HEK293 (cell line): ENCODE results near the gene SLC48A1.

Source experiments
- ELK4 ChIP-seq: IDR thresholded peaks from 2 replicates; pipeline ENCODE4 v1.6.1; 2011; ENCODE audit warnings: mild to moderate bottlenecking, low read depth, low read length, borderline replicate concordance
- GLI4 ChIP-seq: fragments of 450-650 bp; formaldehyde crosslinking; IDR thresholded peaks from 2 replicates; pipeline ENCODE4 v1.5.1; 2016; ENCODE audit warnings: missing biosample characterization, missing genetic modification characterization
- GLIS2 ChIP-seq: fragments of 450-650 bp; formaldehyde crosslinking; IDR thresholded peaks from 2 replicates; pipeline ENCODE4 v1.5.1; 2016; ENCODE audit warnings: missing biosample characterization, missing genetic modification characterization
- OVOL3 ChIP-seq: fragments of 450-650 bp; formaldehyde crosslinking; IDR thresholded peaks from 2 replicates; pipeline ENCODE4 v1.5.1; 2016; ENCODE audit warnings: missing biosample characterization, missing genetic modification characterization
- PRDM4 ChIP-seq: fragments of 450-650 bp; formaldehyde crosslinking; IDR thresholded peaks from 2 replicates; pipeline ENCODE4 v1.5.1; 2017; ENCODE audit warnings: missing biosample characterization, missing genetic modification characterization
- SCRT2 ChIP-seq: fragments of 450-650 bp; formaldehyde crosslinking; IDR thresholded peaks from 2 replicates; pipeline ENCODE4 v1.5.1; 2016; ENCODE audit warnings: missing biosample characterization, missing genetic modification characterization
- TSHZ1 ChIP-seq: fragments of 450-650 bp; formaldehyde crosslinking; IDR thresholded peaks from 2 replicates; pipeline ENCODE4 v1.5.1; 2016; ENCODE audit warnings: missing biosample characterization, missing genetic modification characterization, borderline replicate concordance
- WT1 ChIP-seq: fragments of 450-650 bp; formaldehyde crosslinking; IDR thresholded peaks from 2 replicates; pipeline ENCODE4 v1.5.1; 2016; ENCODE audit warnings: missing biosample characterization, missing genetic modification characterization
- YY2 ChIP-seq: fragments of 450-650 bp; formaldehyde crosslinking; IDR thresholded peaks from 2 replicates; pipeline ENCODE4 v1.5.1; 2016; ENCODE audit warnings: missing biosample characterization, missing genetic modification characterization
- ZBTB20 ChIP-seq: fragments of 450-650 bp; formaldehyde crosslinking; IDR thresholded peaks from 2 replicates; pipeline ENCODE4 v1.5.1; 2016; ENCODE audit warnings: missing biosample characterization, missing genetic modification characterization
- ZBTB7A ChIP-seq: fragments of 450-650 bp; formaldehyde crosslinking; IDR thresholded peaks from 2 replicates; pipeline ENCODE4 v1.5.1; 2016; ENCODE audit warnings: low read depth, missing biosample characterization, missing genetic modification characterization
- ZFP41 ChIP-seq: fragments of 450-650 bp; formaldehyde crosslinking; IDR thresholded peaks from 2 replicates; pipeline ENCODE4 v1.5.1; 2016; ENCODE audit warnings: missing biosample characterization, missing genetic modification characterization, borderline replicate concordance
- ZNF121 ChIP-seq: fragments of 450-650 bp; formaldehyde crosslinking; IDR thresholded peaks from 2 replicates; pipeline ENCODE4 v1.5.1; 2016; ENCODE audit warnings: missing biosample characterization, missing genetic modification characterization
- ZNF16 ChIP-seq: fragments of 450-650 bp; formaldehyde crosslinking; IDR thresholded peaks from 2 replicates; pipeline ENCODE4 v1.5.1; 2016; ENCODE audit warnings: low read depth, missing biosample characterization, missing genetic modification characterization
- ZNF174 ChIP-seq: fragments of 450-650 bp; formaldehyde crosslinking; IDR thresholded peaks from 2 replicates; pipeline ENCODE4 v1.5.0; 2017; ENCODE audit warnings: missing biosample characterization, mild to moderate bottlenecking, missing genetic modification characterization
- ZNF211 ChIP-seq: fragments of 450-650 bp; formaldehyde crosslinking; IDR thresholded peaks from 2 replicates; pipeline ENCODE4 v1.5.1; 2016; ENCODE audit warnings: low read depth, missing biosample characterization, missing genetic modification characterization
- ZNF398 ChIP-seq: fragments of 450-650 bp; formaldehyde crosslinking; IDR thresholded peaks from 2 replicates; pipeline ENCODE4 v1.5.1; 2017; ENCODE audit warnings: missing biosample characterization, missing genetic modification characterization
- ZNF404 ChIP-seq: fragments of 450-650 bp; formaldehyde crosslinking; IDR thresholded peaks from 2 replicates; pipeline ENCODE4 v1.5.1; 2017; ENCODE audit warnings: missing biosample characterization, missing genetic modification characterization
- ZNF501 ChIP-seq: fragments of 450-650 bp; formaldehyde crosslinking; IDR thresholded peaks from 2 replicates; pipeline ENCODE4 v1.5.1; 2016; ENCODE audit warnings: missing biosample characterization, missing genetic modification characterization
- ZNF585B ChIP-seq: fragments of 450-650 bp; formaldehyde crosslinking; IDR thresholded peaks from 2 replicates; pipeline ENCODE4 v1.5.1; 2016; ENCODE audit warnings: missing biosample characterization, missing genetic modification characterization
- ZNF654 ChIP-seq: fragments of 450-650 bp; formaldehyde crosslinking; IDR thresholded peaks from 2 replicates; pipeline ENCODE4 v1.5.1; 2016; ENCODE audit warnings: low read depth, missing biosample characterization, missing genetic modification characterization
- ZNF776 ChIP-seq: fragments of 450-650 bp; formaldehyde crosslinking; IDR thresholded peaks from 2 replicates; pipeline ENCODE4 v1.5.0; 2017; ENCODE audit warnings: missing biosample characterization, missing genetic modification characterization, borderline replicate concordance
- TF ChIP-seq, protein P1 (sequence below): fragments of 450-650 bp; formaldehyde crosslinking; IDR thresholded peaks from 2 replicates; pipeline ENCODE4 v1.5.1; 2016; ENCODE audit warnings: missing biosample characterization, missing genetic modification characterization
- TF ChIP-seq, protein P2 (sequence below): fragments of 450-650 bp; formaldehyde crosslinking; IDR thresholded peaks from 2 replicates; pipeline ENCODE4 v1.5.1; 2016; ENCODE audit warnings: missing biosample characterization, missing genetic modification characterization
- TF ChIP-seq, protein P3 (sequence below): fragments of 450-650 bp; formaldehyde crosslinking; IDR thresholded peaks from 2 replicates; pipeline ENCODE4 v1.5.1; 2017; ENCODE audit warnings: missing biosample characterization, missing genetic modification characterization

The SLC48A1 gene

GRCh38 chr12:47819138-47819895 lies 46.3 kb downstream of the SLC48A1 start (continued):
- TF ChIP-seq GLI4 (tag by site-specific recombination), result no peak
- no peak for TF ChIP-seq ZNF501 (tag by site-specific recombination)
- TF ChIP-seq WT1, result no peak
- no peak for TF ChIP-seq PRDM4 (tag by site-specific recombination)
- no peak for TF ChIP-seq ZNF174 (tag by site-specific recombination)
- no peak for TF ChIP-seq YY2 (tag by site-specific recombination)
- peak; percentile 21; the same call in 1 of the 2 replicates for TF ChIP-seq ZNF398 (tag by site-specific recombination)
- TF ChIP-seq ZNF776 (tag by site-specific recombination), result no peak
- TF ChIP-seq ZNF16 (tag by site-specific recombination), result no peak
- no peak for TF ChIP-seq ZFP41 (tag by site-specific recombination)
- no peak for TF ChIP-seq ZNF654 (tag by site-specific recombination)
- TF ChIP-seq, protein P1, sequence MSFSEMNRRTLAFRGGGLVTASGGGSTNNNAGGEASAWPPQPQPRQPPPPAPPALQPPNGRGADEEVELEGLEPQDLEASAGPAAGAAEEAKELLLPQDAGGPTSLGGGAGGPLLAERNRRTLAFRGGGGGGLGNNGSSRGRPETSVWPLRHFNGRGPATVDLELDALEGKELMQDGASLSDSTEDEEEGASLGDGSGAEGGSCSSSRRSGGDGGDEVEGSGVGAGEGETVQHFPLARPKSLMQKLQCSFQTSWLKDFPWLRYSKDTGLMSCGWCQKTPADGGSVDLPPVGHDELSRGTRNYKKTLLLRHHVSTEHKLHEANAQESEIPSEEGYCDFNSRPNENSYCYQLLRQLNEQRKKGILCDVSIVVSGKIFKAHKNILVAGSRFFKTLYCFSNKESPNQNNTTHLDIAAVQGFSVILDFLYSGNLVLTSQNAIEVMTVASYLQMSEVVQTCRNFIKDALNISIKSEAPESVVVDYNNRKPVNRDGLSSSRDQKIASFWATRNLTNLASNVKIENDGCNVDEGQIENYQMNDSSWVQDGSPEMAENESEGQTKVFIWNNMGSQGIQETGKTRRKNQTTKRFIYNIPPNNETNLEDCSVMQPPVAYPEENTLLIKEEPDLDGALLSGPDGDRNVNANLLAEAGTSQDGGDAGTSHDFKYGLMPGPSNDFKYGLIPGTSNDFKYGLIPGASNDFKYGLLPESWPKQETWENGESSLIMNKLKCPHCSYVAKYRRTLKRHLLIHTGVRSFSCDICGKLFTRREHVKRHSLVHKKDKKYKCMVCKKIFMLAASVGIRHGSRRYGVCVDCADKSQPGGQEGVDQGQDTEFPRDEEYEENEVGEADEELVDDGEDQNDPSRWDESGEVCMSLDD (tag by site-specific recombination), result no peak; the same call in none of the 2 replicates
- TF ChIP-seq GLIS2, result peak; percentile 84
- TF ChIP-seq ZNF211 (tag by site-specific recombination), result no peak
- peak; percentile 66; the same call in 1 of the 2 replicates for TF ChIP-seq ZBTB20 (tag by site-specific recombination)
- no peak for TF ChIP-seq ZNF121 (tag by site-specific recombination)
- no peak for TF ChIP-seq ELK4
- no peak for TF ChIP-seq ZNF404
- no peak for TF ChIP-seq SCRT2
- no peak for TF ChIP-seq ZNF585B (tag by site-specific recombination)
- TF ChIP-seq TSHZ1 (tag by site-specific recombination), result no peak
- TF ChIP-seq, protein P2, sequence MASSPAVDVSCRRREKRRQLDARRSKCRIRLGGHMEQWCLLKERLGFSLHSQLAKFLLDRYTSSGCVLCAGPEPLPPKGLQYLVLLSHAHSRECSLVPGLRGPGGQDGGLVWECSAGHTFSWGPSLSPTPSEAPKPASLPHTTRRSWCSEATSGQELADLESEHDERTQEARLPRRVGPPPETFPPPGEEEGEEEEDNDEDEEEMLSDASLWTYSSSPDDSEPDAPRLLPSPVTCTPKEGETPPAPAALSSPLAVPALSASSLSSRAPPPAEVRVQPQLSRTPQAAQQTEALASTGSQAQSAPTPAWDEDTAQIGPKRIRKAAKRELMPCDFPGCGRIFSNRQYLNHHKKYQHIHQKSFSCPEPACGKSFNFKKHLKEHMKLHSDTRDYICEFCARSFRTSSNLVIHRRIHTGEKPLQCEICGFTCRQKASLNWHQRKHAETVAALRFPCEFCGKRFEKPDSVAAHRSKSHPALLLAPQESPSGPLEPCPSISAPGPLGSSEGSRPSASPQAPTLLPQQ (tag by site-specific recombination), result peak; percentile 52
- no peak for TF ChIP-seq OVOL3 (tag by site-specific recombination)
- TF ChIP-seq ZBTB7A, result no peak
- TF ChIP-seq, protein P3, sequence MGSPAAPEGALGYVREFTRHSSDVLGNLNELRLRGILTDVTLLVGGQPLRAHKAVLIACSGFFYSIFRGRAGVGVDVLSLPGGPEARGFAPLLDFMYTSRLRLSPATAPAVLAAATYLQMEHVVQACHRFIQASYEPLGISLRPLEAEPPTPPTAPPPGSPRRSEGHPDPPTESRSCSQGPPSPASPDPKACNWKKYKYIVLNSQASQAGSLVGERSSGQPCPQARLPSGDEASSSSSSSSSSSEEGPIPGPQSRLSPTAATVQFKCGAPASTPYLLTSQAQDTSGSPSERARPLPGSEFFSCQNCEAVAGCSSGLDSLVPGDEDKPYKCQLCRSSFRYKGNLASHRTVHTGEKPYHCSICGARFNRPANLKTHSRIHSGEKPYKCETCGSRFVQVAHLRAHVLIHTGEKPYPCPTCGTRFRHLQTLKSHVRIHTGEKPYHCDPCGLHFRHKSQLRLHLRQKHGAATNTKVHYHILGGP, result no peak
